ENCODE results near the gene IFITM2.

- TF ChIP-seq CTCF (conservative IDR thresholded peaks at IDR 0.05): no peak
- no peak for TF ChIP-seq ZFX (IDR thresholded peaks at IDR 0.05)
Measured at GRCh38 chr11:266676-267439, 40.8 kb upstream of the IFITM2 start.

Measured in C4-2B (cell line).